Measurements from ENCODE around the gene ALOX12. TPM values are rescaled to one million over a fixed set of nuclear protein-coding genes. Genes with fewer than 3 reads are reported as not detected.
A peak's percentile ranks its signal among the peaks of the same experiment; 100 is the strongest.

The ALOX12 gene
- total and polyA plus RNA-seq, 5 donors, result 0.09 to 0.18 TPM; not detected in 3

- H3K9me3 ChIP-seq (ENCODE audit: control insufficient read depth, low read length), result no peaks in the 10 kb centered on the region
- ATAC-seq, result no peak
- DNase-seq, result peak in 2 of 3 donors; percentile 66 to 71
- no peak overlapping the region for H3K4me3 ChIP-seq (ENCODE audit: low read length)
- intact Hi-C loops (cut with DNase I), result loop anchor here in 3 of 4 donors (5.0 to 10.0 kb wide), 2 partner anchors 89 to 337 kb away; no protein-coding TSS in a partner anchor
- WGBS, result 70% methylated on average over 10 of the region's 10 CpGs
- no peak overlapping the region for H3K27ac ChIP-seq (ENCODE audit: low read length)
- H3K4me1 ChIP-seq (ENCODE audit: control insufficient read depth, insufficient read depth, low read length), result no peaks in the 10 kb centered on the region
- H3K27me3 ChIP-seq (ENCODE audit: control insufficient read depth, insufficient read depth), result no peaks in the 10 kb centered on the region
Measured at GRCh38 chr17:7001318-7001961, 5.6 kb downstream of the ALOX12 start.

DNA sequence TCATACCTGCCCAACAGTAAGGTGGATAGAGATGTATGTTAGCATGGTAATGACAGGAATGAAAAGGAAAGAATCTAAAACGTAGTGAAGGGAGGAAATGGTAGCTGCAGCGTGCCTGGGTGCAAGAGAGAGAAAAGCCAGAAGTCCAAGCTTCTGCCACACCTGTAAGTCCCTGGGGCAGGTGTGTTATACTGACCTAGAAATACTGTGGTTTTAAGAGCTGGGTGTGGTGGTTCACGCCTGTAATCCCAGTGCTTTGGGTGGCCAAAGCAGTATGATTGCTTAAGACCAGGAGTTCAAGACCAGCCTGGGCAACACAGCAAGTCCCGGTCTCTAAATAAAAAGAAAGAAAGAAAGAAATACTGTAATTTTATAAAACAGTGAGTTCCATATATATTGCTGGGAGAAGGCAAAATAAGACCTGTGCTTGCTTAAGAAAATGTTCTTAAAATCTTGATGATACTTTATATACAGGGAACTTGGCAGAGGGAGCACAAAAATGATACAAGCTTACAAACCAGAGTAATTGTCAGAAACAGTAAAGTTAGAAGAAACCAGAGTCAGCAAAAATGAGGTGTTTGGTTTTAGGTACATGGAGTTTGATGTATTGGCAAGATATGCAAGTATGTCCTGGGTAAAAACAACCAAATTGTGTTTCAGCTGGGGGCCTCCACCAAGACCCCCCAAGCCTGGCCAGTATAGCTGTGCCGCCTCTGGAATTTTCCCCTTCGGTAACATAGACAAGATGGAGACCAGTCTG lies 6.6 kb downstream of the ALOX12 start:
- H3K4me3 ChIP-seq (ENCODE audit: low read length), result no peak overlapping the region
- no peak for ATAC-seq
- no peaks in the 10 kb centered on the region for H3K27me3 ChIP-seq (ENCODE audit: control insufficient read depth, insufficient read depth)
- WGBS, result 93% methylated on average over 6 of the region's 6 CpGs
- DNase-seq, result no peak
- no peak overlapping the region for H3K27ac ChIP-seq (ENCODE audit: low read length)
- no peaks in the 10 kb centered on the region for H3K4me1 ChIP-seq (ENCODE audit: control insufficient read depth, insufficient read depth, low read length)
- intact Hi-C loops (cut with DNase I), result loop anchor here in 3 of 4 donors (5.0 to 10.0 kb wide), 2 partner anchors 90 to 338 kb away; no protein-coding TSS in a partner anchor
- H3K9me3 ChIP-seq (ENCODE audit: control insufficient read depth, low read length), result no peaks in the 10 kb centered on the region

DNA sequence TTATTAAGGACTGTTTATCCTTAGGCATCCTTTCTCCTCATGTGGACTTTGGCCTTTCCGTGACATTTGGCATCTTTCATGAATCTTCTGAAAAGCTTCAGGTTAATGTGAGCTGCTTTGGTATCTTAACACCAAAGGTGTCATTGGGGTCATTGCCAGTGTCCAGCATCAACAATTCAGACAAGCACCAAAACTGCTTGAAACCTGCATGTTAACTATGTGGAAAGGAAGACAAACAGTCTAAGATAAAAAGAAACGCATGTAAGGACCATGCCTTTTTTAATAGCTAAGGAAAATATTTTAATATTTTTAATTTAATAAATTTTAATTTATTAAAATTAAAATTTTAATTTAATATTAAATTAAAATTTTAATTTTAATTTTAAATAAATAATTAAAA lies 7.9 kb downstream of the ALOX12 start:
- Histone ChIP-seq H3K9me3 (ENCODE audit: control insufficient read depth, low read length) (no peaks in the 10 kb centered on the region), H3K4me1 (ENCODE audit: control insufficient read depth, insufficient read depth, low read length) (no peaks in the 10 kb centered on the region), H3K4me3 (ENCODE audit: low read length) (no peak overlapping the region), H3K27ac (ENCODE audit: low read length) (no peak overlapping the region), H3K27me3 (ENCODE audit: control insufficient read depth, insufficient read depth) (no peaks in the 10 kb centered on the region)
- no peak for DNase-seq
- 96% methylated on average over 2 of the region's 2 CpGs for WGBS
- intact Hi-C loops (cut with DNase I), result loop anchor here in 3 of 4 donors (5.0 to 10.0 kb wide), 2 partner anchors 91 to 339 kb away; no protein-coding TSS in a partner anchor
- ATAC-seq, result no peak

DNA sequence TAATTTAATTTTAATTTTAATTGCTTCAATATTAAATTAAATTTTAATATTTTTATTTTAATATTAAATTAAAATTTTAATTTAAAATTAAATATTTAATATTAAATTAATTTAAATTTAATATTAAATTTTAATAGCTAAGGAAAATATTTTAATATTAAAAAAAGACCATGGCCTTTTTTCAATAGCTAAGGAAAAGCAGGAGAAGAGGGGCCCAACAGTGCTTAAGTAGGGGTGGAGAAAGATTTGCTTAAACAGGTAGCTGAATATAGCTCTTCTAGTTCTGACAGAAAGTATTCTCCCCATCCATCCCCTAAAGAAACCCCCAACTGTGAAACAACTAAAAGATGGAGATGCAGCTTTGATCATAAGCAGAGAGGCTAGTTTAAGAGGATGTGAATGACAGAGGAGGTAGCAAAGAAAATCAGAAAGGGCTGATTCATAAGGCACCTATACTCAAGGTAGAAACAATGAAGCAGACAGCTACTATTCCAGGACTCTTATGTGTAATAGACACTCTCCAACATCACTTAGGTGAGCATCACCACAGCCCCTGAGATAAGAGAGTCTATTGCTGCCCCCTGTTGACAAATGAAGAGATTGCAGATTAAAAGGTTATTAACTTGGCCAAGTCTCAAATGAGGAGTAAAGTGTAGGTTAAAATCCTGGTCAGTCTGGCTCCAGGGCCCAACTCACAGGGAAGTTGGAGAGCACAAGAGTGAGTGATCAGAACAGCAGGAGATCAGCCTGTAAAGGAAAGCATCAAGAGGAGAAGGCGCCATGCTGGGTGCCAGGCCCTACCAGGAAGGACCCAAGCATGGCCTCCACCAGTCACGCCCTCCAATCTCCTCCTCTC lies 8.8 kb downstream of the ALOX12 start:
- Histone ChIP-seq H3K4me3 (ENCODE audit: low read length) (no peak overlapping the region), H3K27me3 (ENCODE audit: control insufficient read depth, insufficient read depth) (no peaks in the 10 kb centered on the region), H3K4me1 (ENCODE audit: control insufficient read depth, insufficient read depth, low read length) (no peaks in the 10 kb centered on the region), H3K27ac (ENCODE audit: low read length) (no peak overlapping the region), H3K9me3 (ENCODE audit: control insufficient read depth, low read length) (no peaks in the 10 kb centered on the region)
- ATAC-seq (peak; percentile 61 to 70), DNase-seq (peak in 1 of 3 donors; percentile 62)
- 93% methylated on average over 2 of the region's 2 CpGs for WGBS
- intact Hi-C loops (cut with DNase I), result loop anchor here (5.0 to 10.0 kb wide), 2 partner anchors 92 to 340 kb away; no protein-coding TSS in a partner anchor

DNA sequence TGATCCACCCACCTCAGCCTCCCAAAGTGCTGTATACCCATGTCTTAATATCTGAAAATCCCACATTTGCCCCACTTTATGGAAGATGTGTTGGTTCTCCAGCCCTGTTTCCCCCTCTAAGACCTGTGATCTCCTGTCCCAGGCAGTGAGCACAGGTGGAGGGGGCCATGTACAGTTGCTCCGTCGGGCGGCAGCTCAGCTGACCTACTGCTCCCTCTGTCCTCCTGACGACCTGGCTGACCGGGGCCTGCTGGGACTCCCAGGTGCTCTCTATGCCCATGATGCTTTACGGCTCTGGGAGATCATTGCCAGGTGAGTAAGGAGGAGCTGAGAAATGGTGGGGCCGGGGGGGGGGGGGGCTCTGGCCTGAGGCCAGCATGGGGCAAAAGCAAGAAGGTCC lies 9.9 kb downstream of the ALOX12 start:
- Histone ChIP-seq H3K4me3 (ENCODE audit: low read length) (no peak overlapping the region), H3K9me3 (ENCODE audit: control insufficient read depth, low read length) (no peaks in the 10 kb centered on the region), H3K27ac (ENCODE audit: low read length) (no peak overlapping the region), H3K4me1 (ENCODE audit: control insufficient read depth, insufficient read depth, low read length) (no peaks in the 10 kb centered on the region), H3K27me3 (ENCODE audit: control insufficient read depth, insufficient read depth) (no peaks in the 10 kb centered on the region)
- WGBS, result 90% methylated on average over 6 of the region's 7 CpGs
- intact Hi-C loops (cut with DNase I), result loop anchor here in 2 of 4 donors (5.0 to 10.0 kb wide), 2 partner anchors 93 to 341 kb away; no protein-coding TSS in a partner anchor
- DNase-seq (peak in 1 of 3 donors; percentile 55), ATAC-seq (peak in 1 of 2 donors; percentile 12)

DNA sequence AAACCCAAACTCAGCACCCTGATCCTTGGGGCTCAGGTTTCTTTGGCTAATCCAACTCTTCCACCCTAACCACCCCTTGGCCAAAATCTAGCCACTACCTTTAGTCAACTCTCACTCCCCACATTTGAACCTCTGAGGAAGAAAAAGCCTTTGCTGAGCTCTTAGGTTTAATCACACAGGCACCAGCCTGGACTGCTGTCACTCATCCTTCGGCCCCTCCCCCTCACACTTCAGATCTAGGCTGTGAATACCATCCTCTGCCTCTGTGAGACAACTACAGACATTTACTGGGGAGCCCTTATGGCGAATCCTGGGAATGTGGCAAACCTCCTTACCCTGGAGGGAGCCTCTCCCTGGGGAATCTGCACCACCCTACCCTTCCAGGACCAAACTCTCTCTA lies 11.3 kb downstream of the ALOX12 start:
- Histone ChIP-seq H3K9me3 (ENCODE audit: control insufficient read depth, low read length) (no peaks in the 10 kb centered on the region), H3K27me3 (ENCODE audit: control insufficient read depth, insufficient read depth) (no peaks in the 10 kb centered on the region), H3K4me1 (ENCODE audit: control insufficient read depth, insufficient read depth, low read length) (no peaks in the 10 kb centered on the region), H3K27ac (ENCODE audit: low read length) (no peak overlapping the region), H3K4me3 (ENCODE audit: low read length) (no peak overlapping the region)
- ATAC-seq (no peak), DNase-seq (no peak)
- intact Hi-C loops (cut with DNase I), result loop anchor here in 2 of 4 donors (5.0 to 10.0 kb wide), 2 partner anchors 95 to 342 kb away; no protein-coding TSS in a partner anchor
- WGBS, result 83% methylated on average over 2 of the region's 2 CpGs

GRCh38 chr17:7010523-7010922 lies 14.7 kb downstream of the ALOX12 start:
- no peak overlapping the region for H3K4me3 ChIP-seq (ENCODE audit: low read length)
- intact Hi-C loops (cut with DNase I), result no loop called here

DNA sequence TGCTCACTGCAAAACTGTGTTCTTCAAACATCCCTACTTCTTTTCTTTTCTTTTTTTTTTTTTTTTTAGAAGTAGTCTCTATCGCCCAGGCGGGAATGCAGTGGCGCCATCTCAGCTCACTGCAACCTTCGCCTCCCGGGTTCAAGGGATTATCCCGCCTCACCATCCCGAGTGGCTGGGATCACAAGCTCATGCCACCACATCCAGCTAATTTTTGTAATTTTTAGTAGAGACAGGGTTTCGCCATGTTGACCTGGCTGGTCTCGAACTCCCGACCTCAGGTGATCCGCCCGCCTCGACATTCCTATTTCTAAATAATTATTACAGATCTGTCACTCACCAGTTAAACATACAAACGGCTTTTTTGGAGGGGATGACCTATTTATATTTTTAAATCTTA lies 15.6 kb downstream of the ALOX12 start:
- no peaks in the 10 kb centered on the region for H3K27me3 ChIP-seq (ENCODE audit: control insufficient read depth, insufficient read depth)
- intact Hi-C loops (cut with DNase I), result no loop called here
- H3K4me1 ChIP-seq (ENCODE audit: control insufficient read depth, insufficient read depth, low read length), result peaks cover 3% of the 10 kb centered on the region
- peak overlapping the region; percentile 82 for H3K4me3 ChIP-seq (ENCODE audit: low read length)
- no peaks in the 10 kb centered on the region for H3K9me3 ChIP-seq (ENCODE audit: control insufficient read depth, low read length)
- DNase-seq (no peak), ATAC-seq (no peak)
- H3K27ac ChIP-seq (ENCODE audit: low read length), result no peak overlapping the region
- 47% methylated on average over 14 of the region's 14 CpGs for WGBS

More at GRCh38 chr17:7010523-7010922, 14.7 kb downstream of the ALOX12 start:
- no peak for ATAC-seq
- Histone ChIP-seq H3K27ac (ENCODE audit: low read length) (no peak overlapping the region), H3K27me3 (ENCODE audit: control insufficient read depth, insufficient read depth) (no peaks in the 10 kb centered on the region), H3K4me1 (ENCODE audit: control insufficient read depth, insufficient read depth, low read length) (peaks cover 3% of the 10 kb centered on the region), H3K9me3 (ENCODE audit: control insufficient read depth, low read length) (no peaks in the 10 kb centered on the region)
- 87% methylated on average over 2 of the region's 2 CpGs for WGBS
- DNase-seq, result no peak

GRCh38 chr17:7011942-7012254 lies 16.0 kb downstream of the ALOX12 start:
- Histone ChIP-seq H3K9me3 (ENCODE audit: control insufficient read depth, low read length) (no peaks in the 10 kb centered on the region), H3K27me3 (ENCODE audit: control insufficient read depth, insufficient read depth) (no peaks in the 10 kb centered on the region), H3K4me3 (ENCODE audit: low read length) (peak overlapping the region; percentile 82), H3K4me1 (ENCODE audit: control insufficient read depth, insufficient read depth, low read length) (peaks cover 3% of the 10 kb centered on the region), H3K27ac (ENCODE audit: low read length) (peak overlapping the region; percentile 96)
- DNase-seq (no peak), ATAC-seq (no peak)
- WGBS, result under 1% methylated on average over 6 of the region's 6 CpGs
- intact Hi-C loops (cut with DNase I), result no loop called here

- WGBS, result under 1% methylated on average over 75 of the region's 75 CpGs
- DNase-seq (peak; percentile 99), ATAC-seq (peak; percentile 91 to 94)
- no peaks in the 10 kb centered on the region for H3K9me3 ChIP-seq (ENCODE audit: control insufficient read depth, low read length)
- peak overlapping the region; percentile 82 for H3K4me3 ChIP-seq (ENCODE audit: low read length)
- peak overlapping the region; percentile 96 for H3K27ac ChIP-seq (ENCODE audit: low read length)
- intact Hi-C loops (cut with DNase I), result no loop called here
- no peaks in the 10 kb centered on the region for H3K27me3 ChIP-seq (ENCODE audit: control insufficient read depth, insufficient read depth)
- H3K4me1 ChIP-seq (ENCODE audit: control insufficient read depth, insufficient read depth, low read length), result peaks cover 6% of the 10 kb centered on the region
Measured at GRCh38 chr17:7014261-7014994, 18.6 kb downstream of the ALOX12 start.
